HepG2 (cell line): ENCODE data around the gene PODXL2. TPM values are rescaled to one million over a fixed set of nuclear protein-coding genes. Genes with fewer than 3 reads are reported as not detected.

Source experiments
- EP300 ChIP-seq, 3 experiments: sonication (generic) in 1 of 3; formaldehyde crosslinking in 1 of 3; IDR thresholded peaks; 2 replicates each; pipeline versions ENCODE4 v1.5.1 to v1.6.1; 2011 to 2020; ENCODE audit warnings: low read depth in 2 of 3, low read length in 2 of 3, borderline replicate concordance in 1 of 3, improper control_type of control experiment in 1 of 3, mild to moderate bottlenecking in 1 of 3, missing genetic modification reagents in 1 of 3, moderate library complexity in 1 of 3
- HIVEP1 ChIP-seq: sonication (generic); formaldehyde crosslinking; IDR thresholded peaks from 2 replicates; pipeline ENCODE4 v1.4.0; 2020; ENCODE audit warnings: mild to moderate bottlenecking, missing genetic modification reagents
- NCOA5 ChIP-seq: sonication (generic); formaldehyde crosslinking; IDR thresholded peaks from 2 replicates; pipeline ENCODE4 v1.4.0; 2020; ENCODE audit warnings: missing genetic modification reagents
- NFIC ChIP-seq: IDR thresholded peaks from 2 replicates; pipeline ENCODE4 v1.6.1; 2012; ENCODE audit warnings: mild to moderate bottlenecking, low read length, inconsistent platforms
- NFYB ChIP-seq: sonication (generic); formaldehyde crosslinking; IDR thresholded peaks from 2 replicates; pipeline ENCODE4 v1.4.0; 2020; ENCODE audit warnings: missing genetic modification reagents
- SMARCE1 ChIP-seq: fragments of 450-650 bp; IDR thresholded peaks from 2 replicates; pipeline ENCODE4 v1.6.1; 2017; ENCODE audit warnings: borderline replicate concordance
- ZNF761 ChIP-seq: sonication (generic); formaldehyde crosslinking; conservative IDR thresholded peaks from 2 replicates; pipeline ENCODE4 v1.4.0; 2020; ENCODE audit warnings: mild to moderate bottlenecking, missing genetic modification reagents
- ZNF883 ChIP-seq: sonication (generic); formaldehyde crosslinking; IDR thresholded peaks from 2 replicates; pipeline ENCODE4 v1.5.1; 2020; ENCODE audit warnings: mild to moderate bottlenecking, missing genetic modification reagents; ENCODE audit errors: not compliant biosample characterization
- polyA plus RNA-seq, 8 experiments: library from polyadenylated mRNA; depleted of rRNA in 3 of 8; stranded (reverse) in 7 of 8; unstranded in 1 of 8; fragments of >200 nt; fragmentation: Illumina TruSeq in 4 of 8; extraction: Trizol in 4 of 8; gene quantifications; 2 replicates each; pipeline versions ENCODE4 v1.2.1 to v1.2.3, GENCODE V29; 2011 to 2016; ENCODE audit warnings: low read depth in 4 of 8, missing spikeins in 1 of 8, mixed read lengths in 1 of 8; ENCODE audit not compliant: insufficient read depth in 1 of 8
- total RNA-seq, 5 experiments: library from RNA; depleted of rRNA; stranded (reverse); fragments of >200 nt; fragmentation: Illumina TruSeq; extraction: Trizol; gene quantifications; 2 replicates each; pipeline ENCODE4 v1.2.3, GENCODE V29; 2016; ENCODE audit warnings: low read depth in 1 of 5
- TF ChIP-seq, protein P1 (sequence below): sonication (generic); formaldehyde crosslinking; IDR thresholded peaks from 2 replicates; pipeline ENCODE4 v1.4.0; 2020; ENCODE audit warnings: low read depth, missing genetic modification reagents
- TF ChIP-seq, protein P2 (sequence below): sonication (generic); formaldehyde crosslinking; IDR thresholded peaks from 2 replicates; pipeline ENCODE4 v1.8.1; 2023; ENCODE audit warnings: mild to moderate bottlenecking, missing genetic modification reagents, borderline replicate concordance
- TF ChIP-seq, protein P3 (sequence below): sonication (generic); formaldehyde crosslinking; IDR thresholded peaks from 2 replicates; pipeline ENCODE4 v1.4.0; 2020; ENCODE audit warnings: mild to moderate bottlenecking, missing genetic modification reagents
- TF ChIP-seq, protein P4 (sequence below): sonication (generic); formaldehyde crosslinking; IDR thresholded peaks from 2 replicates; pipeline ENCODE4 v1.5.1; 2020; ENCODE audit warnings: mild to moderate bottlenecking, missing genetic modification reagents
- TF ChIP-seq, protein P5 (sequence below): IDR thresholded peaks from 2 replicates; pipeline ENCODE4 v1.6.1; 2016; ENCODE audit warnings: mild to moderate bottlenecking

PODXL2 gene
- total and polyA plus RNA-seq, 2 of the 13 experiments (the other 11 are each of a cell fraction or from before 2014, with no cell fraction given), result 20.4 to 25.1 TPM

DNA sequence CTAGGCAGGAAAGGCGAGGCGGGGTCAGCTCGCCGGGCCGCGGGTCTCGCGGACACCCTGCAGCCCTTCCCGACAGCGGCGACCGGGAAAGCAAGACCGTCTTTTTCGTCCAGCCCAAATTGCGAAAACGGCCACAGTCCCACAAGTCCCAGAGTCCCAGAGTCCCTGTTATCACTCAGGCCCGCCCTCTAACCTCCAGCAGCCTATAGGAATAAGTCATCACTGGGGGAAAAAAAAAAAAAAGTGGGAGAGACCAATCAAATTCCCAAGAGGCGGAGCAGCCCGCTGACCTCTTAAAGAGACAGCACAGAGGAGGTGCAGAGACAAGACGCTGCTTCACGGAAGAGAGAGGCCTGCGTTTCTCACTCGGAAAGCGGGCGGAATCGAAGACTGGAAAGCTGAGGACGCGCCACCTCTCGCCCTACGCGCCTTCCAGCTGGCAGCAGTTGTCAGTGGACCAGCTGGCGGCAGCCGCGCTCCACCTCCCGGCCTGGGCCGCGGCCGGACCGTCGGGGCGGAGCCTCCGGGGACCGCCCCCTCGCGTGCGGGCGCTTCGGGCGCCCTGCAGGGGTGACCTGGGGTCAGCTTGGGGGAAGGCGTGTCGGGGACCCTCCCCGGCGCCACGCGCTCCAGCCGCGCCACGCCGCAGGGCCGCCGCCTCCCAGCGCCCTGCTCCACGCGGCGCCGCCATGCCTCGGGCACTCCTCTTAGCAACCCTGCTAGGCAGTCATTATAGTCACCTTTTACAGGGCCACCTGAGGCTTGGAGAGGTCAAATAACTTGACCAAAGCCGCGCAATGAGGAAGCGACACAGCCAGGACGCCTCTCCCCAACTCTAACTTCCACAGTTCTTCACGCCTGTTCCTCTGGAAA, 38.2 kb upstream of the PODXL2 start, which contains the start of gene TPRA1 (continued):
- TF ChIP-seq, protein P1, sequence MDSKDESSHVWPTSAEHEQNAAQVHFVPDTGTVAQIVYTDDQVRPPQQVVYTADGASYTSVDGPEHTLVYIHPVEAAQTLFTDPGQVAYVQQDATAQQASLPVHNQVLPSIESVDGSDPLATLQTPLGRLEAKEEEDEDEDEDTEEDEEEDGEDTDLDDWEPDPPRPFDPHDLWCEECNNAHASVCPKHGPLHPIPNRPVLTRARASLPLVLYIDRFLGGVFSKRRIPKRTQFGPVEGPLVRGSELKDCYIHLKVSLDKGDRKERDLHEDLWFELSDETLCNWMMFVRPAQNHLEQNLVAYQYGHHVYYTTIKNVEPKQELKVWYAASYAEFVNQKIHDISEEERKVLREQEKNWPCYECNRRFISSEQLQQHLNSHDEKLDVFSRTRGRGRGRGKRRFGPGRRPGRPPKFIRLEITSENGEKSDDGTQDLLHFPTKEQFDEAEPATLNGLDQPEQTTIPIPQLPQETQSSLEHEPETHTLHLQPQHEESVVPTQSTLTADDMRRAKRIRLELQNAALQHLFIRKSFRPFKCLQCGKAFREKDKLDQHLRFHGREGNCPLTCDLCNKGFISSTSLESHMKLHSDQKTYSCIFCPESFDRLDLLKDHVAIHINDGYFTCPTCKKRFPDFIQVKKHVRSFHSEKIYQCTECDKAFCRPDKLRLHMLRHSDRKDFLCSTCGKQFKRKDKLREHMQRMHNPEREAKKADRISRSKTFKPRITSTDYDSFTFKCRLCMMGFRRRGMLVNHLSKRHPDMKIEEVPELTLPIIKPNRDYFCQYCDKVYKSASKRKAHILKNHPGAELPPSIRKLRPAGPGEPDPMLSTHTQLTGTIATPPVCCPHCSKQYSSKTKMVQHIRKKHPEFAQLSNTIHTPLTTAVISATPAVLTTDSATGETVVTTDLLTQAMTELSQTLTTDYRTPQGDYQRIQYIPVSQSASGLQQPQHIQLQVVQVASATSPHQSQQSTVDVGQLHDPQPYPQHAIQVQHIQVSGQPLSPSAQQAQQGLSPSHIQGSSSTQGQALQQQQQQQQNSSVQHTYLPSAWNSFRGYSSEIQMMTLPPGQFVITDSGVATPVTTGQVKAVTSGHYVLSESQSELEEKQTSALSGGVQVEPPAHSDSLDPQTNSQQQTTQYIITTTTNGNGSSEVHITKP (CRISPR knock-in tag), result no peak; the same call in 1 of the 2 replicates
- no peak for TF ChIP-seq HIVEP1 (CRISPR knock-in tag)
- TF ChIP-seq NFIC, result no peak
- TF ChIP-seq ZNF761, result no peak
- TF ChIP-seq, protein P2, sequence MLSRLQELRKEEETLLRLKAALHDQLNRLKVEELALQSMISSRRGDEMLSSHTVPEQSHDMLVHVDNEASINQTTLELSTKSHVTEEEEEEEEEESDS, result no peak
- TF ChIP-seq NFYB, result peak; percentile 92
- TF ChIP-seq, protein P3, sequence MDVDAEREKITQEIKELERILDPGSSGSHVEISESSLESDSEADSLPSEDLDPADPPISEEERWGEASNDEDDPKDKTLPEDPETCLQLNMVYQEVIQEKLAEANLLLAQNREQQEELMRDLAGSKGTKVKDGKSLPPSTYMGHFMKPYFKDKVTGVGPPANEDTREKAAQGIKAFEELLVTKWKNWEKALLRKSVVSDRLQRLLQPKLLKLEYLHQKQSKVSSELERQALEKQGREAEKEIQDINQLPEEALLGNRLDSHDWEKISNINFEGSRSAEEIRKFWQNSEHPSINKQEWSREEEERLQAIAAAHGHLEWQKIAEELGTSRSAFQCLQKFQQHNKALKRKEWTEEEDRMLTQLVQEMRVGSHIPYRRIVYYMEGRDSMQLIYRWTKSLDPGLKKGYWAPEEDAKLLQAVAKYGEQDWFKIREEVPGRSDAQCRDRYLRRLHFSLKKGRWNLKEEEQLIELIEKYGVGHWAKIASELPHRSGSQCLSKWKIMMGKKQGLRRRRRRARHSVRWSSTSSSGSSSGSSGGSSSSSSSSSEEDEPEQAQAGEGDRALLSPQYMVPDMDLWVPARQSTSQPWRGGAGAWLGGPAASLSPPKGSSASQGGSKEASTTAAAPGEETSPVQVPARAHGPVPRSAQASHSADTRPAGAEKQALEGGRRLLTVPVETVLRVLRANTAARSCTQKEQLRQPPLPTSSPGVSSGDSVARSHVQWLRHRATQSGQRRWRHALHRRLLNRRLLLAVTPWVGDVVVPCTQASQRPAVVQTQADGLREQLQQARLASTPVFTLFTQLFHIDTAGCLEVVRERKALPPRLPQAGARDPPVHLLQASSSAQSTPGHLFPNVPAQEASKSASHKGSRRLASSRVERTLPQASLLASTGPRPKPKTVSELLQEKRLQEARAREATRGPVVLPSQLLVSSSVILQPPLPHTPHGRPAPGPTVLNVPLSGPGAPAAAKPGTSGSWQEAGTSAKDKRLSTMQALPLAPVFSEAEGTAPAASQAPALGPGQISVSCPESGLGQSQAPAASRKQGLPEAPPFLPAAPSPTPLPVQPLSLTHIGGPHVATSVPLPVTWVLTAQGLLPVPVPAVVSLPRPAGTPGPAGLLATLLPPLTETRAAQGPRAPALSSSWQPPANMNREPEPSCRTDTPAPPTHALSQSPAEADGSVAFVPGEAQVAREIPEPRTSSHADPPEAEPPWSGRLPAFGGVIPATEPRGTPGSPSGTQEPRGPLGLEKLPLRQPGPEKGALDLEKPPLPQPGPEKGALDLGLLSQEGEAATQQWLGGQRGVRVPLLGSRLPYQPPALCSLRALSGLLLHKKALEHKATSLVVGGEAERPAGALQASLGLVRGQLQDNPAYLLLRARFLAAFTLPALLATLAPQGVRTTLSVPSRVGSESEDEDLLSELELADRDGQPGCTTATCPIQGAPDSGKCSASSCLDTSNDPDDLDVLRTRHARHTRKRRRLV (CRISPR knock-in tag), result no peak
- TF ChIP-seq NCOA5 (CRISPR knock-in tag), result no peak
- peak; percentile 30 to 76; a peak in 2 of 4 replicates for TF ChIP-seq EP300 (IDR thresholded peaks at IDR 0.05; ENCODE audit: low read depth in 2 of 2, low read length in 2 of 2)
- TF ChIP-seq EP300 (CRISPR knock-in tag; IDR thresholded peaks at IDR 0.05; ENCODE audit: borderline replicate concordance), result no peak
- TF ChIP-seq ZNF883 (CRISPR knock-in tag), result no peak
- TF ChIP-seq, protein P4, sequence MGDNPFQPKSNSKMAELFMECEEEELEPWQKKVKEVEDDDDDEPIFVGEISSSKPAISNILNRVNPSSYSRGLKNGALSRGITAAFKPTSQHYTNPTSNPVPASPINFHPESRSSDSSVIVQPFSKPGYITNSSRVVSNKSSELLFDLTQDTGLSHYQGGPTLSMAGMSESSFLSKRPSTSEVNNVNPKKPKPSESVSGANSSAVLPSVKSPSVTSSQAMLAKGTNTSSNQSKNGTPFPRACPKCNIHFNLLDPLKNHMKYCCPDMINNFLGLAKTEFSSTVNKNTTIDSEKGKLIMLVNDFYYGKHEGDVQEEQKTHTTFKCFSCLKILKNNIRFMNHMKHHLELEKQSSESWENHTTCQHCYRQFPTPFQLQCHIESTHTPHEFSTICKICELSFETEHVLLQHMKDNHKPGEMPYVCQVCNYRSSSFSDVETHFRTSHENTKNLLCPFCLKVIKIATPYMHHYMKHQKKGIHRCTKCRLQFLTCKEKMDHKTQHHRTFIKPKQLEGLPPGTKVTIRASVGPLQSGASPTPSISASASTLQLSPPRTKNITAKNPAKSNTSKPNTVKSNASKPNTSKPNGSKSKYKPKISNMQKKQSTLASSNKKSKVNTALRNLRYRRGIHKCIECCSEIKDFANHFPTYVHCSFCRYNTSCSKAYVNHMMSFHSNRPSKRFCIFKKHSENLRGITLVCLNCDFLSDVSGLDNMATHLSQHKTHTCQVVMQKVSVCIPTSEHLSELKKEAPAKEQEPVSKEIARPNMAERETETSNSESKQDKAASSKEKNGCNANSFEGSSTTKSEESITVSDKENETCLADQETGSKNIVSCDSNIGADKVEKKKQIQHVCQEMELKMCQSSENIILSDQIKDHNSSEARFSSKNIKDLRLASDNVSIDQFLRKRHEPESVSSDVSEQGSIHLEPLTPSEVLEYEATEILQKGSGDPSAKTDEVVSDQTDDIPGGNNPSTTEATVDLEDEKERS (CRISPR knock-in tag), result no peak
- TF ChIP-seq, protein P5, sequence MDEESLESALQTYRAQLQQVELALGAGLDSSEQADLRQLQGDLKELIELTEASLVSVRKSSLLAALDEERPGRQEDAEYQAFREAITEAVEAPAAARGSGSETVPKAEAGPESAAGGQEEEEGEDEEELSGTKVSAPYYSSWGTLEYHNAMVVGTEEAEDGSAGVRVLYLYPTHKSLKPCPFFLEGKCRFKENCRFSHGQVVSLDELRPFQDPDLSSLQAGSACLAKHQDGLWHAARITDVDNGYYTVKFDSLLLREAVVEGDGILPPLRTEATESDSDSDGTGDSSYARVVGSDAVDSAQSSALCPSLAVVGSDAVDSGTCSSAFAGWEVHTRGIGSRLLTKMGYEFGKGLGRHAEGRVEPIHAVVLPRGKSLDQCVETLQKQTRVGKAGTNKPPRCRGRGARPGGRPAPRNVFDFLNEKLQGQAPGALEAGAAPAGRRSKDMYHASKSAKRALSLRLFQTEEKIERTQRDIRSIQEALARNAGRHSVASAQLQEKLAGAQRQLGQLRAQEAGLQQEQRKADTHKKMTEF (CRISPR knock-in tag), result peak; percentile 26; the same call in 1 of the 2 replicates
- no peak for TF ChIP-seq SMARCE1
